ENCODE results near the gene CMTM8.

CMTM8 gene

GRCh38 chr3:32310336-32310735 lies 71.9 kb downstream of the CMTM8 start:
- DNase-seq: no peak

- no peak for DNase-seq
These were observed 72.7 kb downstream of the CMTM8 start for GRCh38 chr3:32310918-32311839.

GRCh38 chr3:32312251-32312650 lies 73.8 kb downstream of the CMTM8 start:
- DNase-seq: no peak

GRCh38 chr3:32313169-32313568 lies 74.7 kb downstream of the CMTM8 start:
- no peak for DNase-seq

GRCh38 chr3:32313723-32314473 lies 75.4 kb downstream of the CMTM8 start:
- DNase-seq: peak; percentile 59

GRCh38 chr3:32315441-32315840 lies 77.0 kb downstream of the CMTM8 start:
- DNase-seq: no peak

GRCh38 chr3:32316319-32316718 lies 77.8 kb downstream of the CMTM8 start:
- no peak for DNase-seq

GRCh38 chr3:32316976-32317375 lies 78.5 kb downstream of the CMTM8 start:
- DNase-seq: no peak

GRCh38 chr3:32319607-32320006 lies 81.1 kb downstream of the CMTM8 start:
- DNase-seq: no peak

- DNase-seq: no peak
These were observed 81.6 kb downstream of the CMTM8 start for GRCh38 chr3:32320080-32320479.

GRCh38 chr3:32321095-32321790 lies 82.8 kb downstream of the CMTM8 start:
- DNase-seq: no peak

GRCh38 chr3:32322311-32322710 lies 83.8 kb downstream of the CMTM8 start:
- no peak for DNase-seq

- DNase-seq: no peak
These were observed 85.1 kb downstream of the CMTM8 start for GRCh38 chr3:32323604-32324003.

GRCh38 chr3:32325201-32325600 lies 86.7 kb downstream of the CMTM8 start:
- no peak for DNase-seq

GRCh38 chr3:32325927-32326326 lies 87.4 kb downstream of the CMTM8 start:
- no peak for DNase-seq

- no peak for DNase-seq
These were observed 88.3 kb downstream of the CMTM8 start for GRCh38 chr3:32326795-32327194.

GRCh38 chr3:32334675-32335074 lies 96.2 kb downstream of the CMTM8 start:
- DNase-seq: peak; percentile 62

- DNase-seq: no peak
These were observed 97.1 kb downstream of the CMTM8 start for GRCh38 chr3:32335365-32336112.

- DNase-seq: no peak
These were observed 97.6 kb downstream of the CMTM8 start for GRCh38 chr3:32336113-32336498.

GRCh38 chr3:32337505-32337904 lies 99.0 kb downstream of the CMTM8 start:
- DNase-seq: no peak

GRCh38 chr3:32340039-32340438 lies 101.6 kb downstream of the CMTM8 start:
- peak; percentile 58 for DNase-seq

GRCh38 chr3:32340611-32341365 lies 102.3 kb downstream of the CMTM8 start:
- DNase-seq: no peak

All from CD4-positive, alpha-beta T cell treated with Interleukin-4 for 4 hours (primary cell).